ENCODE data around the gene EYA4.

EYA4 gene

DNA sequence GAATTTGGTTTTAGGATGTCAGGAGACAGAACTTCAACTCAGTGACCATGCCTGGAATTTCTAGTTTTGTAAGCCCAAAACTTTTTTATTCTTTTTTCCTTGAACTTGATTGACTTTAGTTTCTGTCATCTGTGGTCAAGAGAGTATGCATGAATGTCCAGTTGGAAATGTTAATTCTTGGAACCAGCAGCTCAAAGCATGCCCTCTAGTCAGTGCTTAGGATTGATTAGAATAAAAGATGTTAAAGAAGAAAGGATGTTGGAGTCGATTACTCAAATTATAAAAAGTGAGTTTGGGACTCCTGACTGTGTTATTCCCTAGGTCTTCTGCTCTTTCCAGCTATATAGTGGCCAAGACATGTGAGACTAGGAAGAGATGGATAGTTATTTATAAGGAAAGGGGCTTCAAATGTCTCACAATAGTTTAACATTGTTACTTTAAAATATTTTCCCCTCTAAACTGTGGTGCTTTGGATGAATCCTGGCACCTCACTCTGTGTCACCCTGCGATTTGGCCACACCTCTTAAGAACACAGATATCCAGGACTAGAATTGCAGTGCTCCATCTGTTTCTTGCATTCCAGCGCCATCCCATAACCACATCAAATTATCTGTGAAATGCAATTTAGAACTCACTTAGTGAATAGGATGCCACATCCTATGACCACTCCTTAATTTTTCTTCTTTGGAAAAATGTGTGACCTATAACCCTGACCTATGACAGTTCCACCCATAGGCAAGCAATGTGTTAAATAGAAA is 298.5 kb downstream of the EYA4 start:
- TF ChIP-seq, protein P1, sequence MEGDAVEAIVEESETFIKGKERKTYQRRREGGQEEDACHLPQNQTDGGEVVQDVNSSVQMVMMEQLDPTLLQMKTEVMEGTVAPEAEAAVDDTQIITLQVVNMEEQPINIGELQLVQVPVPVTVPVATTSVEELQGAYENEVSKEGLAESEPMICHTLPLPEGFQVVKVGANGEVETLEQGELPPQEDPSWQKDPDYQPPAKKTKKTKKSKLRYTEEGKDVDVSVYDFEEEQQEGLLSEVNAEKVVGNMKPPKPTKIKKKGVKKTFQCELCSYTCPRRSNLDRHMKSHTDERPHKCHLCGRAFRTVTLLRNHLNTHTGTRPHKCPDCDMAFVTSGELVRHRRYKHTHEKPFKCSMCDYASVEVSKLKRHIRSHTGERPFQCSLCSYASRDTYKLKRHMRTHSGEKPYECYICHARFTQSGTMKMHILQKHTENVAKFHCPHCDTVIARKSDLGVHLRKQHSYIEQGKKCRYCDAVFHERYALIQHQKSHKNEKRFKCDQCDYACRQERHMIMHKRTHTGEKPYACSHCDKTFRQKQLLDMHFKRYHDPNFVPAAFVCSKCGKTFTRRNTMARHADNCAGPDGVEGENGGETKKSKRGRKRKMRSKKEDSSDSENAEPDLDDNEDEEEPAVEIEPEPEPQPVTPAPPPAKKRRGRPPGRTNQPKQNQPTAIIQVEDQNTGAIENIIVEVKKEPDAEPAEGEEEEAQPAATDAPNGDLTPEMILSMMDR (IDR thresholded peaks at IDR 0.05; ENCODE audit: low read length, missing control alignments): no peak
- no peak overlapping the region for H3K4me3 ChIP-seq (replicated peaks; ENCODE audit: low read depth, low read length)
- no peak for DNase-seq (ENCODE audit: low read depth)

DNA sequence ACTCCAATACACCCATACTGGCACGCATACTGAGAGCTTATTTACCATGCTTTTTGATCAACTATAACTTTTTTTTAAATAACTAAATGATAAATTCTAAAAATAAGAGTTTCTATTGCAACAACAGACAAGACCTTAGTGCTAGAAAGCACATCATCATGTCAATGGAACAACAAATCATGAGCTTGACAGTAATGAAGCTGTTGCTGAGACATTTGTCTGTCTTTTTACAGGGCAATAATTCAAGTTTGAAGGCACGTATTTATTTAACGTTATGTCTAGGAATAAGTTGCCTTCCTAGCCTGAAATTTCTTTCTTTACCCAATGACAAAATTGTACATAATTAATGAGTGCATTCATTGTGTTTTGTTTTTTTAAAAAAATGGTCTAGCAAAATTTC is 299.2 kb downstream of the EYA4 start:
- no peak overlapping the region for H3K4me3 ChIP-seq (replicated peaks; ENCODE audit: low read depth, low read length)
- TF ChIP-seq, protein P1 (IDR thresholded peaks at IDR 0.05; ENCODE audit: low read length, missing control alignments): no peak
- DNase-seq (ENCODE audit: low read depth): no peak

DNA sequence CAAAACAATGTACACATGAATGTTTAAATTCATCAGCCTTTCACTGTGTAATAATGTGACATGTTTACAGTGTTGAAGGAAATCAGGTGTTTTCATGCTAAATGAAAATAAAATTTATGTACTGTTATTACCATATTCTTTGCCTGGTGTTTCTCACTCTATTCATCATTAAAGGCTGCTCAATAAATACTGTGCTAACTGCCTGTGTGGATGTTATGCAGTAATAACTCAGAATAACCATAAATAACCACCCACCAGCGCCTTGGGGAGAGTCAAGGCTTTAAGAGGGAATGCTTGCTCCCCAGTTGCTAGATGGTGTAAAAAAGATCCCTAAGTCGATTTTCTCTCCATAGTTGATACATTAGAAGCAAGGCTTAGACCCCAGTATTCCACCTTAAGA is 299.9 kb downstream of the EYA4 start:
- DNase-seq (ENCODE audit: low read depth): no peak
- TF ChIP-seq, protein P1 (IDR thresholded peaks at IDR 0.05; ENCODE audit: low read length, missing control alignments): no peak
- no peak overlapping the region for H3K4me3 ChIP-seq (replicated peaks; ENCODE audit: low read depth, low read length)

DNA sequence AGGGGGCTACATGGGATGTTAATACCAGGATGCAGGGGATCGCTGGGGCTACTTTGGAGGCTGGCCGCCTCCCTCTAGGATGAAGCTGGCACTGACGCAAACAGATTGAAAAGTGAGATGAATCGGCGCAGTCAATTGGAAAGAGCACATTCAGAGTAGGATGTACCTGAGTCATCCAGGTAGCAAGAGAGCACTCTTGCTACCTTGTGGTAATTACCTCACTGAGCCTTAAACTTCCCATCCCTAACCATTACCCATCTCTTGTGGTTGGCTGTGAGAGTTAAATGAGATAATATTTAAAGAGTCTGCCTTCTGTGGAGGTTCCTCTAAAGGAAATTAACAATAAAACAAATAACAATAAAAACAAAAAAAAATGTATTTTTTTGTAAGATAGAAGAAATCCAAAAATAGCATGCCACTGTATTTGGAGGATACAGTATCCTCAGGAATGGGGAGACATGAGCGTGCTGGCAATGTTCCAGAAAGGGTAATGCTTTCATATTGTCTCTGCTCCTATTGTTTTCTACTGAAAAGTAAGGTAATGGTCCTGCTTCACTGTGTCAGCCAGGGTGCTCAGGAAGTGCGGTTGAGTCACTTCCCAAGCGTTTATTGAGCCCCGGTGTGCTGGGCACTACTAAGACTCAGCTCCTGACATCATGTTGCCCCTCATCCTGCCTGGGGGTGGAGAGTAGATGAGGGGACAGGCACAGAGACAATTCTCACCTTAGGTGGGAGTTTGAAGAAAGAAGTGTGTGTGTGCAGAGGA is 301.1 kb downstream of the EYA4 start:
- TF ChIP-seq, protein P1 (IDR thresholded peaks at IDR 0.05; ENCODE audit: low read length, missing control alignments): no peak
- H3K4me3 ChIP-seq (replicated peaks; ENCODE audit: low read depth, low read length): no peak overlapping the region
- peak; percentile 45 for DNase-seq (ENCODE audit: low read depth)

DNA sequence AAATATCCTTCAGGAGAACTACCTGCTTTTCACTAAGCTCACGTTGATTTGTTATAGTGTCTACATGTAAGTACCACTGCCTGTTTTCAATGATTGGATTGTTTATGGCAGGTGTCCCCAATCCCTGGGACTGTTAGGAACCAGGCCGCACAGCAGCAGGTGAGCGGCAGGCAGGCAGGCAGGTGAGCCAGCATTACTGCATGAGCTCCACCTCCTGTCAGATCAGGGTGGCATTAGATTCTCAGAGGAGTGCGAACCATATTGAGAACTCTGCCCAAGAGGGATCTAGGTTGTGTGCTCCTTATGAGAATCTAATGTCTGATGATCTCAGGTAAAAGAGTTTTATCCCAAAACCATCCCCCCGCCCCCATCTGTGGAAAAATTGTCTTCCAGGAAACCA is 303.3 kb downstream of the EYA4 start:
- no peak overlapping the region for H3K4me3 ChIP-seq (replicated peaks; ENCODE audit: low read depth, low read length)
- no peak for DNase-seq (ENCODE audit: low read depth)
- TF ChIP-seq, protein P1 (IDR thresholded peaks at IDR 0.05; ENCODE audit: low read length, missing control alignments): no peak

DNA sequence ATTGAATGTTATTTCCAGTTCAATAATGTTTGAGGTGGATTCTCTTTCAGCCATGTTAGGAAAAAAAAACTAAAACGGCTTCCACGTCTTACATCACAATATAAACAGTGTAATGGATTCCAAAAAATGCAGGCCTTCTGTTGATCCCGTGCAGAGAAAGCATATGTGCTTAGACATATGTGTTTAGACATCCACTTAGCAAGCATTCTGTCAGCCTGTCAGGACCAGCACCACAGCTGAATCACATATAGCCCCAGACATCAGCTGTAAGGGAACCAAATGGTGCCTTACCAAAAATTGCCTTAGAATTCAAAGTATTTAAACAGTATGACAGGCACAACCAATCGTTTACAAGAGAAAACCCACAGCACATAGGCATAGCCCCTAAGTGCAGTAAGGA is 304.9 kb downstream of the EYA4 start:
- H3K4me3 ChIP-seq (replicated peaks; ENCODE audit: low read depth, low read length): no peak overlapping the region
- TF ChIP-seq, protein P1 (IDR thresholded peaks at IDR 0.05; ENCODE audit: low read length, missing control alignments): no peak
- DNase-seq (ENCODE audit: low read depth): no peak

Data from fibroblast of pulmonary artery (primary cell).